HG03280 (cell line): Measurements from ENCODE around the gene KIF23.
A peak's percentile ranks its signal among the peaks of the same experiment; 100 is the strongest.
"Not testable (repeated sequence)": the region's sequence is repeated elsewhere in the genome, so short reads cannot be mapped to it uniquely, and the experiment has no call there.

Experiments used
- ATAC-seq: cut with Tn5 transposase; IDR thresholded peaks from one replicate; pipeline ENCODE4 v1.9.1; 2021; ENCODE audit warnings: mild to moderate bottlenecking, moderate library complexity; ENCODE audit not compliant: unreplicated experiment

Gene KIF23

GRCh38 chr15:69413822-69414700 is at the start of gene KIF23:
TSS of gene KIF23 (plus strand) at chr15:69414349. CDS start at chr15:69414466, 117 bp downstream.
- ATAC-seq = peak; percentile 92

DNA sequence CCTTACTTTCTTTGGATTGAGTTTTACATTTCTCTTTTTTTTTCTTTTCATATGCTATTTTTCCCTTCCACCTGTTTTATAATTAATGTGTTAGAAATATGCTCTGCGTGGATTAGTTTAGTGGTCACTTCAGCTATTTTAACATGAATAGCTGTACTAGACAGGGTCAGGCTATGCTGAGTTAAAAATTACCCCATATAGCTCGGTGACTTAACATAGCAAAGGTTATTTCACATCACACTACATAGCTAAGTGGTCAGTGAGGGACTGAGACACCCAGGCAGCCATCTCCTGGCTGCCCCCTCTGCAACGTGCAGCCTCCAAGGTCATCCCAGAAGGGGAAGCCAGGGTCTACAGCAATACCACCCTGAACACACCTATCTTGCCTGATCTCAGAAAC is 46.9 kb upstream of the KIF23 start:
- ATAC-seq = no peak

DNA sequence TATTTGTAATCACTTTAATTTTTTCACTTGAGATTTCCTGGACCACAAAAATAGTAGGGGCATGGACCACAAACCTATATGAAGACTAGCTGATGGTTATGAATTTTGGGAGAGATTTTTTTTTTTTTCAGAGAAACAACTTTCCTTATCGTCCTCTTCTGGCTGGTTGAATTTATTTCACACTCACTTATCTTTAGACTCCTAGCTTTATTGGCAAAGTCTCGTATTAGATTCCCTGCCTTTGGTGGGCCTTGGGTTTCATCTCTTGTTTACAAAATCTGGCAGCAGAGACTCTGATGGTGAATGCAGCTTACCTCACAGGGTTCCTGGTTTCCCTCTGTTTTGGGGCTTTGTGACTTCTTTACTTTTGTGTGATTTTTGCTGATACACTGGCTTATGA is 44.5 kb upstream of the KIF23 start:
- no peak for ATAC-seq

DNA sequence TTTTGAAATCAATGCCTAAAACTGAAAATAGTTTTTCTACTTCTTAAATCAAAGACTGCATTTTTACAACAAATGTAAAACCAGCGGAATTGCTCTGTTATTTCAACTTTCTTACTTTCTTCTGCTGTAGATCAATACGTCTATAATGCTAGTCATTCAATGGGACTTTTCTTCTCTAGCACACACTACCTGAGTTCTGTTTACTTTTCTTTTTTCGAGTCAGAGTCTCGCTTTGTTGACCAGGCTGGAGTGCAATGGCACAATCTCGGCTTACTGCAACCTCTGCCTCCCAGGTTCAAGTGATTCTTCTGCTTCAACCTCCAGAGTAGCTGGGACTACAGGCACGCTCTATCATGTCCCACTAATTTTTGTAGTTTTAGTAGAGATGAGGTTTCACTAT is 40.7 kb upstream of the KIF23 start:
- ATAC-seq = no peak

GRCh38 chr15:69375151-69375790 is 38.9 kb upstream of the KIF23 start:
- ATAC-seq = no peak

DNA sequence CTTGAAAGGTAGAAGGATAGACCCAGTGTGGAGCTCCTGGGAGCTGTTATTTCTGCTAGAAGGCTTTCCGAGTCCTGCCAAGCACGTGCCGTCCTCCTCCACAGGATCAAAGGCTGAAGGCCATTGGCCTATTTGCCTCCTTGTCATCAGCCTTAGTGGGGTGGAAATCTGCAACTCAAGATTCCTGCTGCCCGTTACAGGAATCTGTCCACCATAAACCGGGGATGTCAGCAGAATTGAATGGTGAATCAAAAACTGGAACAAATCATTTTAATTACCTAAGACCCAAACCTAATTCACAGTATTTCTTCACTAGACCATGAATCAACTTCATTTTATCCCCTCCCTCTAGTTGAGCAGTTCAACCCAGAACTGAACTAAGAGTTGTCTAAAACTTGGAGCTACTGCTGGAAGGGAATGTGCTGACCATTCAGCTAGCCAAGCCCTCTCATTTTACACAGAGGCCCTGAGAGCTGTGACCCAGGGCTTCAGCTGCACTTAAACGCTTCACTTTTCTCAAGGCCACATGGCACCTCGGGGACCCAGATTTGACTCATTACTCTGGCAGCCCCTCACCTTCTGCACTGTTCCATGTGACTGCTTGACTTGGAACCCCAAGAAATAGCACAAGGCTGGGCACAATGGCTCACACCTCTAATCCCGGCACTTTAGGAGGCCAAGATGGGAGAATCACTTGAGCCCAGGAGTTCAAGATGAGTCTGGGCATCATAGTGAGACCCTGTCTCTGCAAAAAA is 36.8 kb upstream of the KIF23 start:
- ATAC-seq = no peak

DNA sequence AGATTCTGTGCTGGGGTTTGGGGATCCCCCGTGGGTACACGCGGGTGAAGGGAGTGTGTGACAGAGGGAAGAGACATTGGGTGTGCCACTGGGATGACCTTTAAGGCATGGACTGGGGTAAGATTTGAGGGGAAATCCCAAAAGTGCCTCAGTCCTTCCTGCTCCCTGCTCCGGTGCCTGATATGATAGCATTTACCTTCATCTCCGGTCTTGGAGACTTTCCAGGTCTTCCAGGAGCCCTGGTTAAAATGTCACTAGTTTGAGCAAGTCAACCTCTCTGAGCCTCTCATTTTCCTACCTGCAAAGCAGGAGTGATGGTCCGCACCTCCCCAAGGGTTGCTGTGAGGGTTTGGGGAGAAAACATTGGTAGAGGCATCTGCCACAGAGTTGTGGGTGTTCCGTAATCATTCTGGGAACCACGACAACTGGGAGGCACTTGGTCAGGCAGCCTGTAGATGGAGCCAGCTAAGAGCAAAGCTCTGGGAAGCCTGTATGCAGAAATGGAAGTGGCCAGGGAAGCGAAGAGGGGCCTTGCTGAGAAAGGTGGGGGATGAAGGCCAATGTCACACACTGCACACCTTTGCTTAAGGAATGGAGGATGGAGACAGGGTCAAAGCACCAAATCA is 33.9 kb upstream of the KIF23 start:
- ATAC-seq = no peak

- no peak for ATAC-seq
Observed at GRCh38 chr15:69380726-69381105, 33.4 kb upstream of the KIF23 start.

GRCh38 chr15:69382176-69382575 is 32.0 kb upstream of the KIF23 start:
- not testable (repeated sequence) for ATAC-seq

GRCh38 chr15:69384066-69384465 is 30.1 kb upstream of the KIF23 start:
- ATAC-seq = not testable (repeated sequence)

- no peak for ATAC-seq
Observed at GRCh38 chr15:69384626-69385598, 29.2 kb upstream of the KIF23 start.

GRCh38 chr15:69385831-69386230 is 28.3 kb upstream of the KIF23 start:
- ATAC-seq = no peak

DNA sequence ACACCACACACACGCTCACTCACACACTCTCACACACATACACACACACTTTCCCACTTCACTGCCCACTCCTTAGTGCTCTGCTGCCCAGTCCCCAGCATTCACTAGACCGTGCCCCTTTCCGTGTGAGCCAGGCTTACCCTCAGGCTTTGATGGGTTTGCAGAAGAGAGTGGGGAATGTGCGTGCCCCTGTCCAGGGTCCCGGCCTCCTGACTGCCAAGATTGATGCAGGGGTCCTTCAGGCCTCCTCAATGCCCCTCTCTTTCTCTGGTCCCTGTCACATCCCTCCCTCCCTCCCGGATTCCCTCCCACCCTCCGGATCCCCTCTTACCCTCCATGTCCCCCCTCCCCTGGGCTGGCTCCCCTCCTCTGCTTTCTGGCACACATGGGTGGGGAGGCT is 27.9 kb upstream of the KIF23 start:
- no peak for ATAC-seq

GRCh38 chr15:69388260-69388705 is 25.9 kb upstream of the KIF23 start:
- no peak for ATAC-seq

GRCh38 chr15:69389426-69389825 is 24.7 kb upstream of the KIF23 start:
- ATAC-seq = no peak

DNA sequence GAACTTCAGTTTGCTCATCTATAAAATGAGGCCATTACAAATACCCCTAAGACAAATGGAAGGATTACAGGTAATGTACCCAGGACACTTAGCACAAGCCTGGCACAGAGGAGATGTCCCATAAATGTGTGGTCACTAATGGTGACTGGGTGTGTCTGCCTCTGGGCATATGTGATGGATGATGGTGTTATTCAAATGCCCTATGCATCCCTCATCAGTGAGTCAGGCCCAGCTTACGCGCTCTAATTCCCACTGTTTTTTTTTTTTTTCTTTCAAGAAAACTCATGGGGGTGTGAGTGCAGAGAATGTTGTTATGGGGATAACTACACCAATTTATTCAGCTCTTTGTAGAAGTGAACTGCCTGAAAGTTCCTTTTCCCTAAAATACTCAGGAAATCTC is 23.6 kb upstream of the KIF23 start:
- ATAC-seq = no peak

- no peak for ATAC-seq
Observed at GRCh38 chr15:69391046-69391757, 22.9 kb upstream of the KIF23 start.

DNA sequence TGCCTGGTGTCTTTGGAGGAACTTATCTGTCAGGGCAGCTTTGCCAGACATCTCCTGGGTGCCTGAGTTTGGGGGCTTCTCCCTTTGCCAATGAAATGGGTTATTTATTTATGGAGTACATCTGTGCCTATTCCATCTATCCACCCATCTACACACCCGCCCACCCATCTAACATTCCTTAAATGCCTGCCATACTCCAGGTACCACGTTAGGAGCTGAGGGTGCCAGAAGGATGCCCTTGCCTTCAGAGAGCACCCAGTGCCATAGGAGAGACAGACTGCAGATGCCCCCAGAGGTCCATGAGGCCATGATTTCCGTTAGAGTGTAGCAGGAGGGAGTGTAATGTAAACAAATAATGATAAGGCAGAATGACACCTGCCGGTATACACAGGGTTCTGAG is 21.8 kb upstream of the KIF23 start:
- no peak for ATAC-seq

GRCh38 chr15:69393831-69394491 is 20.2 kb upstream of the KIF23 start:
- ATAC-seq = no peak
